ENCODE data around the gene TLK1. TPM values are rescaled to one million over a fixed set of nuclear protein-coding genes. Genes with fewer than 3 reads are reported as not detected.

TLK1 gene
- total and polyA plus RNA-seq, 2 experiments from 2014 or later = 9.2 to 21.8 TPM

- Histone ChIP-seq H4K20me1 (ENCODE audit: insufficient read depth, poor library complexity, severe bottlenecking) (peaks cover 80% of the 10 kb centered on the region), H3K9me3 (ENCODE audit: low read depth) (no peaks in the 10 kb centered on the region), H3K27me3 (no peaks in the 10 kb centered on the region), H3K79me2 (peaks cover 100% of the 10 kb centered on the region), H3K4me3 (no peak overlapping the region), H3K36me3 (replicated peaks; ENCODE audit: insufficient read depth, low read depth) (no peaks in the 10 kb centered on the region), H3K27ac (no peak overlapping the region), H3K4me1 (ENCODE audit: insufficient read depth) (no peaks in the 10 kb centered on the region), H2AFZ (no peak overlapping the region), H3K9me2 (replicated peaks; ENCODE audit: insufficient read depth) (no peaks in the 10 kb centered on the region), H3K4me2 (no peak overlapping the region)
- TF ChIP-seq EZH2 (IDR thresholded peaks at IDR 0.05; ENCODE audit: borderline replicate concordance) = no peak
- no peak for TF ChIP-seq CTCF (IDR thresholded peaks at IDR 0.05; ENCODE audit: poor library complexity)
- TF ChIP-seq EZH2phosphoT487 (IDR thresholded peaks at IDR 0.05; ENCODE audit: low read depth, severe bottlenecking, unreplicated experiment) = no peak
- no peak for DNase-seq (ENCODE audit: low spot score)
- WGBS (ENCODE audit: low lambda C conversion rate, missing lambda C conversion rate) = 82% methylated on average over 4 of the region's 4 CpGs
Observed at GRCh38 chr2:171134624-171135230, 26.0 kb downstream of the TLK1 start.

- H3K4me3 ChIP-seq = no peak overlapping the region
- no peaks in the 10 kb centered on the region for H3K4me1 ChIP-seq (ENCODE audit: insufficient read depth)
- H3K36me3 ChIP-seq (replicated peaks; ENCODE audit: insufficient read depth, low read depth) = no peaks in the 10 kb centered on the region
- no peaks in the 10 kb centered on the region for H3K27me3 ChIP-seq
- H3K79me2 ChIP-seq = peaks cover 100% of the 10 kb centered on the region
- WGBS (ENCODE audit: low lambda C conversion rate, missing lambda C conversion rate) = 83% methylated on average over 5 of the region's 5 CpGs
- no peak overlapping the region for H3K4me2 ChIP-seq
- TF ChIP-seq EZH2phosphoT487 (IDR thresholded peaks at IDR 0.05; ENCODE audit: low read depth, severe bottlenecking, unreplicated experiment) (no peak), EZH2 (IDR thresholded peaks at IDR 0.05; ENCODE audit: borderline replicate concordance) (no peak), CTCF (IDR thresholded peaks at IDR 0.05; ENCODE audit: poor library complexity) (no peak)
- peaks cover 77% of the 10 kb centered on the region for H4K20me1 ChIP-seq (ENCODE audit: insufficient read depth, poor library complexity, severe bottlenecking)
- no peaks in the 10 kb centered on the region for H3K9me3 ChIP-seq (ENCODE audit: low read depth)
- DNase-seq (ENCODE audit: low spot score) = no peak
- no peak overlapping the region for H3K27ac ChIP-seq
- no peaks in the 10 kb centered on the region for H3K9me2 ChIP-seq (replicated peaks; ENCODE audit: insufficient read depth)
- H2AFZ ChIP-seq = no peak overlapping the region
Observed at GRCh38 chr2:171132086-171132485, 28.6 kb downstream of the TLK1 start.

- WGBS (ENCODE audit: low lambda C conversion rate, missing lambda C conversion rate) = 79% methylated on average over 1 of the region's 1 CpG
Observed at GRCh38 chr2:171128461-171128860, 32.2 kb downstream of the TLK1 start.

More at GRCh38 chr2:171128461-171128860, 32.2 kb downstream of the TLK1 start:
- Histone ChIP-seq H3K27ac (no peak overlapping the region), H3K36me3 (replicated peaks; ENCODE audit: insufficient read depth, low read depth) (no peaks in the 10 kb centered on the region), H3K4me2 (no peak overlapping the region), H3K4me3 (no peak overlapping the region), H3K9me2 (replicated peaks; ENCODE audit: insufficient read depth) (no peaks in the 10 kb centered on the region), H3K4me1 (ENCODE audit: insufficient read depth) (no peaks in the 10 kb centered on the region), H3K79me2 (peaks cover 100% of the 10 kb centered on the region), H3K9me3 (ENCODE audit: low read depth) (no peaks in the 10 kb centered on the region), H2AFZ (no peak overlapping the region), H3K27me3 (no peaks in the 10 kb centered on the region), H4K20me1 (ENCODE audit: insufficient read depth, poor library complexity, severe bottlenecking) (peaks cover 78% of the 10 kb centered on the region)
- TF ChIP-seq EZH2phosphoT487 (IDR thresholded peaks at IDR 0.05; ENCODE audit: low read depth, severe bottlenecking, unreplicated experiment) = no peak
- no peak for TF ChIP-seq EZH2 (IDR thresholded peaks at IDR 0.05; ENCODE audit: borderline replicate concordance)
- no peak for TF ChIP-seq CTCF (IDR thresholded peaks at IDR 0.05; ENCODE audit: poor library complexity)
- DNase-seq (ENCODE audit: low spot score) = no peak
